GM23338 (cell line): ENCODE measurements around the gene HOXA10. TPM values are rescaled to one million over a fixed set of nuclear protein-coding genes. Genes with fewer than 3 reads are reported as not detected.

Experiments
- ATAC-seq: fragments of 200-7000 bp; cut with Tn5 transposase; 3 replicates; pipeline ENCODE4 v1.9.1; 2020
- DNase-seq: peaks from one replicate; pipeline ENCODE4 v3.0.0-alpha.2; 2015; ENCODE audit warnings: low spot score
- H2AFZ ChIP-seq: fragments of 200-600 bp; sonication (generic); 2 replicates; pipeline ENCODE4 v1.8.0; 2016; ENCODE audit warnings: antibody characterized with exemption, mild to moderate bottlenecking, moderate library complexity
- H3F3A ChIP-seq: fragments of 200-600 bp; sonication (generic); replicated peaks from 2 replicates; pipeline ENCODE4 v1.8.0; 2017; ENCODE audit warnings: antibody characterized with exemption, mixed run types, low read depth
- H3K27ac ChIP-seq: fragments of 200-600 bp; sonication (generic); 2 replicates; pipeline ENCODE4 v1.6.1; 2016; ENCODE audit warnings: low read depth
- H3K27me3 ChIP-seq: fragments of 200-600 bp; sonication (generic); 2 replicates; pipeline ENCODE4 v1.8.0; 2016; ENCODE audit warnings: mild to moderate bottlenecking, mixed run types, moderate library complexity; ENCODE audit not compliant: insufficient read depth
- H3K36me3 ChIP-seq: fragments of 200-600 bp; sonication (generic); 2 replicates; pipeline ENCODE4 v1.8.0; 2016; ENCODE audit warnings: mild to moderate bottlenecking; ENCODE audit not compliant: insufficient read depth
- H3K4me1 ChIP-seq: fragments of 200-600 bp; sonication (generic); 2 replicates; pipeline ENCODE4 v1.8.0; 2016; ENCODE audit warnings: mild to moderate bottlenecking, moderate library complexity; ENCODE audit not compliant: insufficient read depth
- H3K4me2 ChIP-seq: fragments of 200-600 bp; sonication (generic); 2 replicates; pipeline ENCODE4 v1.7.1; 2017; ENCODE audit warnings: mixed run types
- H3K4me3 ChIP-seq: fragments of 200-600 bp; sonication (generic); 2 replicates; pipeline ENCODE4 v1.6.1; 2016; ENCODE audit warnings: mixed run types
- H3K79me2 ChIP-seq: fragments of 200-600 bp; sonication (generic); replicated peaks from 2 replicates; pipeline ENCODE4 v1.8.0; 2017; ENCODE audit warnings: mild to moderate bottlenecking; ENCODE audit not compliant: insufficient read depth
- H3K9me2 ChIP-seq: fragments of 200-600 bp; sonication (generic); 2 replicates; pipeline ENCODE4 v1.8.0; 2017; ENCODE audit not compliant: insufficient read depth
- H4K20me1 ChIP-seq: fragments of 200-600 bp; sonication (generic); replicated peaks from 2 replicates; pipeline ENCODE4 v1.8.0; 2017; ENCODE audit warnings: mild to moderate bottlenecking; ENCODE audit not compliant: insufficient read depth
- H3K27ac Mint-ChIP-seq: 2 replicates; pipeline ENCODE4 v1.8.0; 2020; ENCODE audit warnings: inconsistent platforms, mild to moderate bottlenecking, moderate library complexity, mixed read lengths
- H3K27me3 Mint-ChIP-seq: 3 replicates; pipeline ENCODE4 v1.8.0; 2022; ENCODE audit warnings: low read depth, mild to moderate bottlenecking, moderate library complexity, mixed read lengths, inconsistent platforms; ENCODE audit not compliant: insufficient read depth, poor library complexity
- H3K36me3 Mint-ChIP-seq: 3 replicates; pipeline ENCODE4 v1.8.0; 2021; ENCODE audit warnings: low read depth, mild to moderate bottlenecking, inconsistent platforms, moderate library complexity, mixed read lengths
- H3K4me1 Mint-ChIP-seq: 3 replicates; pipeline ENCODE4 v1.8.0; 2020; ENCODE audit warnings: mild to moderate bottlenecking, inconsistent platforms, mixed read lengths
- H3K4me3 Mint-ChIP-seq: 3 replicates; pipeline ENCODE4 v1.8.0; 2021; ENCODE audit warnings: moderate library complexity, mild to moderate bottlenecking, inconsistent platforms, mixed read lengths
- H3K9me3 Mint-ChIP-seq: 3 replicates; pipeline ENCODE4 v1.8.0; 2020; ENCODE audit warnings: moderate library complexity, mild to moderate bottlenecking, inconsistent platforms, mixed read lengths
- CTCF ChIP-seq, 2 experiments: fragments of 200-600 bp in 1 of 2; sonication (generic) in 1 of 2; conservative IDR thresholded peaks; 2 replicates each; pipeline versions ENCODE4 v1.5.1 to v1.6.1; 2016 to 2017; ENCODE audit warnings: antibody characterized with exemption in 2 of 2, low read depth in 2 of 2, mild to moderate bottlenecking in 2 of 2, moderate library complexity in 1 of 2
- EZH2 ChIP-seq: fragments of 200-600 bp; sonication (generic); IDR thresholded peaks from one replicate; pipeline ENCODE4 v1.8.0; 2017; ENCODE audit warnings: antibody characterized with exemption, mild to moderate bottlenecking, low read depth; ENCODE audit not compliant: unreplicated experiment
- EZH2phosphoT487 ChIP-seq: fragments of 200-600 bp; sonication (generic); IDR thresholded peaks from one replicate; pipeline ENCODE4 v1.8.1; 2018; ENCODE audit warnings: antibody characterized with exemption; ENCODE audit not compliant: unreplicated experiment
- JUNB ChIP-seq: IDR thresholded peaks from one replicate; pipeline ENCODE4 v1.6.1; 2016; ENCODE audit warnings: antibody characterized with exemption; ENCODE audit not compliant: unreplicated experiment
- REST ChIP-seq: IDR thresholded peaks from one replicate; pipeline ENCODE4 v1.6.1; 2018; ENCODE audit warnings: antibody characterized with exemption; ENCODE audit not compliant: unreplicated experiment
- polyA plus RNA-seq: library from polyadenylated mRNA; unstranded; fragments of >200 nt; fragmentation: Nextera tagmentation; extraction: Ambion mirVana; gene quantifications from 2 replicates; pipeline ENCODE4 v1.2.1, GENCODE V29; 2016
- total RNA-seq: library from RNA; depleted of rRNA; stranded (reverse); fragments of >200 nt; shearing (Covaris generic); gene quantifications from 2 replicates; pipeline ENCODE4 v1.2.3, GENCODE V29; 2014

The HOXA10 gene
- total and polyA plus RNA-seq, 2 experiments from 2014 or later = not detected

- TF ChIP-seq REST = no peak
Observed at GRCh38 chr7:27194686-27195379, 20.7 kb upstream of the HOXA10 start (continued).

- Histone ChIP-seq H3K27me3 (peaks cover 100% of the 10 kb centered on the region), H3K9me2 (no peaks in the 10 kb centered on the region), H2AFZ (no peak overlapping the region), H3K27ac (no peak overlapping the region), H3F3A (peaks cover 32% of the 10 kb centered on the region), H3K4me2 (no peak overlapping the region), H4K20me1 (peaks cover 33% of the 10 kb centered on the region), H3K36me3 (no peaks in the 10 kb centered on the region), H3K4me1 (peaks cover 26% of the 10 kb centered on the region), H3K79me2 (no peaks in the 10 kb centered on the region), H3K4me3 (no peak overlapping the region)
- H3K27ac Mint-ChIP-seq = no peak overlapping the region
- no peaks in the 10 kb centered on the region for H3K9me3 Mint-ChIP-seq
- TF ChIP-seq CTCF (conservative IDR thresholded peaks at IDR 0.05; ENCODE audit: low read depth in 2 of 2) = no peak
- TF ChIP-seq EZH2 = peak; percentile 5
- no peaks in the 10 kb centered on the region for H3K36me3 Mint-ChIP-seq
- peaks cover 12% of the 10 kb centered on the region for H3K4me1 Mint-ChIP-seq
- no peak for DNase-seq
- no peak for ATAC-seq
- peaks cover 95% of the 10 kb centered on the region for H3K27me3 Mint-ChIP-seq
- H3K4me3 Mint-ChIP-seq = no peak overlapping the region
Observed at GRCh38 chr7:27194002-27194352, 19.9 kb upstream of the HOXA10 start.

- Mint-ChIP-seq H3K9me3 (no peaks in the 10 kb centered on the region; the same call in 2 of the 3 replicates), H3K4me1 (peaks cover 15% of the 10 kb centered on the region), H3K4me3 (no peak overlapping the region), H3K27me3 (peaks cover 95% of the 10 kb centered on the region), H3K36me3 (no peaks in the 10 kb centered on the region), H3K27ac (no peak overlapping the region)
- H3K27me3 ChIP-seq = peaks cover 100% of the 10 kb centered on the region
- peaks cover 31% of the 10 kb centered on the region for H3K4me1 ChIP-seq
- no peak overlapping the region for H3K27ac ChIP-seq
- H3K4me3 ChIP-seq = no peak overlapping the region
- DNase-seq (peak; percentile 65), ATAC-seq (no peak)
- TF ChIP-seq JUNB (no peak), EZH2 (peak; percentile 88), EZH2phosphoT487 (peak; percentile 94)
- no peak overlapping the region; the same call in 1 of the 2 replicates for H3K4me2 ChIP-seq
- no peaks in the 10 kb centered on the region for H3K36me3 ChIP-seq
- peaks cover 37% of the 10 kb centered on the region for H3F3A ChIP-seq
- no peaks in the 10 kb centered on the region for H3K9me2 ChIP-seq
- no peaks in the 10 kb centered on the region for H3K79me2 ChIP-seq
- peaks cover 33% of the 10 kb centered on the region for H4K20me1 ChIP-seq
- H2AFZ ChIP-seq = no peak overlapping the region
Observed at GRCh38 chr7:27193335-27194001, 19.3 kb upstream of the HOXA10 start.
